Neural cell (in vitro differentiated cells): ENCODE data around the gene PP2D1. TPM values are rescaled to one million over a fixed set of nuclear protein-coding genes. Genes with fewer than 3 reads are reported as not detected.
"Not testable (repeated sequence)": the region's sequence is repeated elsewhere in the genome, so short reads cannot be mapped to it uniquely, and the experiment has no call there.

Experiments used
- H2AFZ ChIP-seq: fragments of 200-600, 300-800 bp; sonication (generic), shearing (Covaris generic); 2 replicates; pipeline ENCODE4 v1.6.0; 2014; ENCODE audit warnings: low read depth, mild to moderate bottlenecking, antibody characterized with exemption, low read length, moderate library complexity
- H3F3A ChIP-seq: fragments of 200-600 bp; shearing (Covaris generic); 2 replicates; pipeline ENCODE4 v1.6.1; 2016; ENCODE audit warnings: mild to moderate bottlenecking, moderate library complexity, mixed read lengths, antibody characterized with exemption, low read length; ENCODE audit not compliant: insufficient read depth, poor library complexity, severe bottlenecking
- H3K27ac ChIP-seq: fragments of 200-600, 300-800 bp; sonication (generic), shearing (Covaris generic); 2 replicates; pipeline ENCODE4 v1.5.1; 2014; ENCODE audit warnings: mild to moderate bottlenecking, low read length, moderate library complexity
- H3K27me3 ChIP-seq: fragments of 300-800, 200-600 bp; sonication (generic), shearing (Covaris generic); 2 replicates; pipeline ENCODE4 v1.6.0; 2014; ENCODE audit warnings: mild to moderate bottlenecking, low read depth, low read length, moderate library complexity; ENCODE audit not compliant: insufficient read depth
- H3K36me3 ChIP-seq: fragments of 300-800, 200-600 bp; sonication (generic), shearing (Covaris generic); 2 replicates; pipeline ENCODE4 v1.5.1; 2014; ENCODE audit warnings: mild to moderate bottlenecking, antibody characterized with exemption, low read length, moderate library complexity; ENCODE audit not compliant: insufficient read depth
- H3K4me2 ChIP-seq: fragments of 300-800, 200-600 bp; sonication (generic), shearing (Covaris generic); 2 replicates; pipeline ENCODE4 v1.6.0; 2014; ENCODE audit warnings: mild to moderate bottlenecking, low read length
- H3K4me3 ChIP-seq: fragments of 300-800, 200-600 bp; sonication (generic), shearing (Covaris generic); 2 replicates; pipeline ENCODE4 v1.5.1; 2014; ENCODE audit warnings: mild to moderate bottlenecking, low read length, moderate library complexity
- H3K79me2 ChIP-seq: fragments of 200-600 bp; shearing (Covaris generic); replicated peaks from 2 replicates; pipeline ENCODE4 v1.6.0; 2014; ENCODE audit warnings: mild to moderate bottlenecking, low read length, moderate library complexity; ENCODE audit not compliant: insufficient read depth
- H3K9ac ChIP-seq: fragments of 300-800, 200-600 bp; sonication (generic), shearing (Covaris generic); 2 replicates; pipeline ENCODE4 v1.6.1; 2016; ENCODE audit warnings: mild to moderate bottlenecking, low read length, mixed read lengths
- H3K9me2 ChIP-seq: fragments of 200-600 bp; shearing (Covaris generic); 2 replicates; pipeline ENCODE4 v1.6.1; 2016; ENCODE audit warnings: mild to moderate bottlenecking, low read length, mixed read lengths; ENCODE audit not compliant: insufficient read depth
- H3K9me3 ChIP-seq: fragments of 200-600, 300-800 bp; sonication (generic), shearing (Covaris generic); 2 replicates; pipeline ENCODE4 v1.6.1; 2016; ENCODE audit warnings: mild to moderate bottlenecking, mixed run types, low read length, moderate library complexity, mixed read lengths
- H4K20me1 ChIP-seq: fragments of 200-600 bp; shearing (Covaris generic); 2 replicates; pipeline ENCODE4 v1.6.1; 2016; ENCODE audit warnings: mild to moderate bottlenecking, mixed run types; ENCODE audit not compliant: insufficient read depth
- CTCF ChIP-seq: fragments of 450-650 bp; IDR thresholded peaks from 2 replicates; pipeline ENCODE4 v1.5.1; 2014; ENCODE audit warnings: antibody characterized with exemption, mild to moderate bottlenecking, moderate library complexity; ENCODE audit not compliant: poor library complexity, severe bottlenecking
- EP300 ChIP-seq: fragments of 450-650 bp; conservative IDR thresholded peaks from 2 replicates; pipeline ENCODE4 v1.6.1; 2014; ENCODE audit warnings: antibody characterized with exemption, mild to moderate bottlenecking, moderate library complexity; ENCODE audit not compliant: poor library complexity, severe bottlenecking
- EZH2 ChIP-seq: fragments of 200-600, 300-800 bp; shearing (Covaris generic), sonication (generic); IDR thresholded peaks from 2 replicates; pipeline ENCODE4 v1.6.1; 2014; ENCODE audit warnings: antibody characterized with exemption, low read length, borderline replicate concordance, mild to moderate bottlenecking; ENCODE audit not compliant: insufficient read depth, poor library complexity, severe bottlenecking
- MXI1 ChIP-seq: fragments of 450-650 bp; conservative IDR thresholded peaks from 2 replicates; pipeline ENCODE4 v1.6.1; 2014; ENCODE audit warnings: antibody characterized with exemption, mild to moderate bottlenecking; ENCODE audit not compliant: poor library complexity, severe bottlenecking
- POLR2AphosphoS5 ChIP-seq: IDR thresholded peaks from 2 replicates; pipeline ENCODE4 v1.6.1; 2012
- RAD21 ChIP-seq: fragments of 450-650 bp; conservative IDR thresholded peaks from 2 replicates; pipeline ENCODE4 v1.6.1; 2014; ENCODE audit warnings: antibody characterized with exemption, mild to moderate bottlenecking, moderate library complexity
- REST ChIP-seq: IDR thresholded peaks from 2 replicates; pipeline ENCODE4 v1.6.1; 2012; ENCODE audit warnings: borderline replicate concordance
- SMC3 ChIP-seq: fragments of 450-650 bp; conservative IDR thresholded peaks from 2 replicates; pipeline ENCODE4 v1.6.1; 2014; ENCODE audit warnings: antibody characterized with exemption, mild to moderate bottlenecking, moderate library complexity; ENCODE audit not compliant: poor library complexity
- TAF1 ChIP-seq: IDR thresholded peaks from 2 replicates; pipeline ENCODE4 v1.6.1; 2012; ENCODE audit warnings: low read depth
- polyA plus RNA-seq: library from polyadenylated mRNA; depleted of rRNA; stranded (reverse); fragments of >200 nt; gene quantifications from 2 replicates; pipeline ENCODE4 v1.2.3, GENCODE V29; 2014

Gene PP2D1
- polyA plus RNA-seq, 1 donor from 2014 or later, result not detected

GRCh38 chr3:20022954-20023622 lies 11.0 kb upstream of the PP2D1 start:
- no peak overlapping the region for H3K4me3 ChIP-seq
- TF ChIP-seq SMC3, result no peak
- no peak for TF ChIP-seq REST
- TF ChIP-seq MXI1, result no peak
- TF ChIP-seq TAF1, result no peak
- TF ChIP-seq CTCF, result no peak
- no peak for TF ChIP-seq POLR2AphosphoS5
- no peak for TF ChIP-seq EZH2
- TF ChIP-seq EP300, result no peak
- no peak for TF ChIP-seq RAD21
- no peaks in the 10 kb centered on the region for H3K9me2 ChIP-seq
- H3K27me3 ChIP-seq, result no peaks in the 10 kb centered on the region
- H3K27ac ChIP-seq, result no peak overlapping the region
- H3K79me2 ChIP-seq, result no peaks in the 10 kb centered on the region
- H3K9ac ChIP-seq, result no peak overlapping the region
- no peak overlapping the region for H3K4me2 ChIP-seq
- H4K20me1 ChIP-seq, result no peaks in the 10 kb centered on the region
- H3K36me3 ChIP-seq, result no peaks in the 10 kb centered on the region
- no peaks in the 10 kb centered on the region for H3K9me3 ChIP-seq
- H3F3A ChIP-seq, result no peaks in the 10 kb centered on the region
- H2AFZ ChIP-seq, result no peak overlapping the region

- H3K27ac ChIP-seq, H3K27me3 ChIP-seq, H3K79me2 ChIP-seq, H3K9me3 ChIP-seq, H3K4me2 ChIP-seq, H2AFZ ChIP-seq, H4K20me1 ChIP-seq, H3K9me2 ChIP-seq, H3K9ac ChIP-seq, H3F3A ChIP-seq, H3K4me3 ChIP-seq, H3K36me3 ChIP-seq: not testable (repeated sequence)
Measured at GRCh38 chr3:20016076-20016475, 4.0 kb upstream of the PP2D1 start.

- no peaks in the 10 kb centered on the region for H3K9me2 ChIP-seq
- H4K20me1 ChIP-seq, result no peaks in the 10 kb centered on the region
- TF ChIP-seq REST, result no peak
- TF ChIP-seq EP300, result no peak
- no peak for TF ChIP-seq TAF1
- no peak for TF ChIP-seq EZH2
- no peak for TF ChIP-seq POLR2AphosphoS5
- TF ChIP-seq RAD21, result no peak
- no peak for TF ChIP-seq SMC3
- TF ChIP-seq MXI1, result no peak
- TF ChIP-seq CTCF, result no peak
Measured at GRCh38 chr3:20015525-20015924, 3.5 kb upstream of the PP2D1 start.

More at GRCh38 chr3:20015525-20015924, 3.5 kb upstream of the PP2D1 start:
- Histone ChIP-seq H3K4me2 (no peak overlapping the region), H3K4me3 (no peak overlapping the region), H3K27ac (no peak overlapping the region), H3K36me3 (no peaks in the 10 kb centered on the region), H3K9ac (no peak overlapping the region), H3K79me2 (no peaks in the 10 kb centered on the region), H3K27me3 (no peaks in the 10 kb centered on the region), H2AFZ (no peak overlapping the region), H3K9me3 (no peaks in the 10 kb centered on the region), H3F3A (no peaks in the 10 kb centered on the region)
